ENCODE measurements around the gene RASSF4. TPM values are rescaled to one million over a fixed set of nuclear protein-coding genes. Genes with fewer than 3 reads are reported as not detected.
"Not testable (repeated sequence)": the region's sequence is repeated elsewhere in the genome, so short reads cannot be mapped to it uniquely, and the experiment has no call there.

Gene RASSF4
- total RNA-seq, 2 experiments from 2014 or later: 0.50 to 1.2 TPM

- peaks cover 21% of the 10 kb centered on the region for H3K36me3 Mint-ChIP-seq (ENCODE audit: low read depth)
- POLR2A ChIA-PET: no interaction called here
Measured at GRCh38 chr10:45008524-45009161, 49.0 kb downstream of the RASSF4 start.

GRCh38 chr10:45014557-45014956 lies 55.0 kb downstream of the RASSF4 start:
- CTCF ChIA-PET; DNase-seq; H3K27me3 Mint-ChIP-seq; H3K36me3 Mint-ChIP-seq (ENCODE audit: low read depth); H3K4me1 Mint-ChIP-seq; H3K9me3 Mint-ChIP-seq; H3K4me3 Mint-ChIP-seq; POLR2A ChIA-PET; H3K27ac Mint-ChIP-seq: not testable (repeated sequence)

More at GRCh38 chr10:45008524-45009161, 49.0 kb downstream of the RASSF4 start:
- Mint-ChIP-seq H3K27me3 (peaks cover 4% of the 10 kb centered on the region), H3K27ac (no peak overlapping the region), H3K4me1 (peaks cover 5% of the 10 kb centered on the region), H3K4me3 (no peak overlapping the region), H3K9me3 (peaks cover 10% of the 10 kb centered on the region)
- CTCF ChIA-PET: interaction anchor here (1.1 to 1.4 kb wide), 2 partner anchors 75 to 226 kb away, joined by 3 to 5 read pairs; no protein-coding TSS in a partner anchor
- no peak for DNase-seq

GRCh38 chr10:45015590-45015989 lies 56.0 kb downstream of the RASSF4 start:
- DNase-seq: no peak
- Mint-ChIP-seq H3K4me3 (no peak overlapping the region), H3K36me3 (ENCODE audit: low read depth) (no peaks in the 10 kb centered on the region), H3K4me1 (no peaks in the 10 kb centered on the region), H3K27ac (no peak overlapping the region), H3K27me3 (peaks cover 4% of the 10 kb centered on the region), H3K9me3 (no peaks in the 10 kb centered on the region)
- POLR2A ChIA-PET: no interaction called here
- CTCF ChIA-PET: no interaction called here

- ChIA-PET POLR2A (no interaction called here), CTCF (no interaction called here)
- Mint-ChIP-seq H3K27ac (no peak overlapping the region), H3K4me1 (no peaks in the 10 kb centered on the region), H3K4me3 (no peak overlapping the region), H3K27me3 (peaks cover 2% of the 10 kb centered on the region), H3K36me3 (ENCODE audit: low read depth) (no peaks in the 10 kb centered on the region), H3K9me3 (no peaks in the 10 kb centered on the region)
- no peak for DNase-seq
Measured at GRCh38 chr10:45023426-45023825, 63.8 kb downstream of the RASSF4 start.

GRCh38 chr10:45034301-45034700 lies 74.7 kb downstream of the RASSF4 start:
- no peaks in the 10 kb centered on the region for H3K36me3 Mint-ChIP-seq (ENCODE audit: low read depth)
- no peak overlapping the region for H3K27ac Mint-ChIP-seq
- DNase-seq: no peak
- peaks cover 4% of the 10 kb centered on the region for H3K27me3 Mint-ChIP-seq
- H3K9me3 Mint-ChIP-seq: peaks cover 8% of the 10 kb centered on the region
- H3K4me3 Mint-ChIP-seq: no peak overlapping the region
- POLR2A ChIA-PET: no interaction called here
- CTCF ChIA-PET: interaction anchor here (1.2 kb wide), 1 partner anchor 39 kb away, joined by 3 read pairs; no protein-coding TSS in a partner anchor
- no peaks in the 10 kb centered on the region for H3K4me1 Mint-ChIP-seq

- H3K27me3 Mint-ChIP-seq: peaks cover 9% of the 10 kb centered on the region
- H3K4me1 Mint-ChIP-seq: no peaks in the 10 kb centered on the region
- no peak overlapping the region for H3K4me3 Mint-ChIP-seq
- no peak for DNase-seq
- ChIA-PET POLR2A (no interaction called here), CTCF (interaction anchor here (1.2 kb wide), 1 partner anchor 40 kb away, joined by 3 read pairs; no protein-coding TSS in a partner anchor)
- H3K36me3 Mint-ChIP-seq (ENCODE audit: low read depth): no peaks in the 10 kb centered on the region
- peaks cover 8% of the 10 kb centered on the region for H3K9me3 Mint-ChIP-seq
- no peak overlapping the region for H3K27ac Mint-ChIP-seq
Measured at GRCh38 chr10:45035673-45036072, 76.1 kb downstream of the RASSF4 start.

GRCh38 chr10:45040921-45041542 lies 81.4 kb downstream of the RASSF4 start:
- peaks cover 10% of the 10 kb centered on the region for H3K27me3 Mint-ChIP-seq
- no peaks in the 10 kb centered on the region for H3K36me3 Mint-ChIP-seq (ENCODE audit: low read depth)
- no peaks in the 10 kb centered on the region for H3K9me3 Mint-ChIP-seq
- H3K4me1 Mint-ChIP-seq: no peaks in the 10 kb centered on the region
- H3K4me3 Mint-ChIP-seq: no peak overlapping the region
- CTCF ChIA-PET: no interaction called here
- no peak overlapping the region for H3K27ac Mint-ChIP-seq
- POLR2A ChIA-PET: no interaction called here
- DNase-seq: no peak

GRCh38 chr10:45044290-45044689 lies 84.7 kb downstream of the RASSF4 start:
- DNase-seq: no peak
- Mint-ChIP-seq H3K36me3 (ENCODE audit: low read depth) (no peaks in the 10 kb centered on the region), H3K4me3 (no peak overlapping the region), H3K9me3 (no peaks in the 10 kb centered on the region), H3K4me1 (no peaks in the 10 kb centered on the region), H3K27ac (no peak overlapping the region), H3K27me3 (peaks cover 7% of the 10 kb centered on the region)
- POLR2A ChIA-PET: no interaction called here
- CTCF ChIA-PET: no interaction called here

Other genes with a start within 250 kb of the RASSF4 start
- not detected for gene TMEM72, start 48.5 kb upstream of the RASSF4 start, total RNA-seq
- 1 to 10 TPM; 1.2 to 1.9 TPM for gene DEPP1, start 19.0 kb downstream of the RASSF4 start, total RNA-seq
- 10 to 100 TPM; 22.9 to 24.7 TPM for gene ZNF22, start 41.1 kb downstream of the RASSF4 start, total RNA-seq

All from activated CD4-positive, alpha-beta memory T cell treated with anti-CD3 and anti-CD28 coated beads, Interleukin-2, amount 10 ng/mL, durations not matched to agents 7 days and 5 days (primary cell).